T follicular helper cell (primary cell): ENCODE results near the gene ACER3.
A peak's percentile ranks its signal among the peaks of the same experiment; 100 is the strongest.
"Not testable (repeated sequence)": the region's sequence is repeated elsewhere in the genome, so short reads cannot be mapped to it uniquely, and the experiment has no call there.

Experiments used
- DNase-seq: peaks from one replicate; pipeline ENCODE4 v3.0.0-alpha.2; 2020; ENCODE audit warnings: low read depth
- total RNA-seq, 2 experiments: gene quantifications; one replicate each; lab custom pipeline; 2026; lab: John Stamatoyannopoulos, UW

ACER3 gene
- 14.2 to 22.8 reads per million in 2 experiments for total RNA-seq

DNA sequence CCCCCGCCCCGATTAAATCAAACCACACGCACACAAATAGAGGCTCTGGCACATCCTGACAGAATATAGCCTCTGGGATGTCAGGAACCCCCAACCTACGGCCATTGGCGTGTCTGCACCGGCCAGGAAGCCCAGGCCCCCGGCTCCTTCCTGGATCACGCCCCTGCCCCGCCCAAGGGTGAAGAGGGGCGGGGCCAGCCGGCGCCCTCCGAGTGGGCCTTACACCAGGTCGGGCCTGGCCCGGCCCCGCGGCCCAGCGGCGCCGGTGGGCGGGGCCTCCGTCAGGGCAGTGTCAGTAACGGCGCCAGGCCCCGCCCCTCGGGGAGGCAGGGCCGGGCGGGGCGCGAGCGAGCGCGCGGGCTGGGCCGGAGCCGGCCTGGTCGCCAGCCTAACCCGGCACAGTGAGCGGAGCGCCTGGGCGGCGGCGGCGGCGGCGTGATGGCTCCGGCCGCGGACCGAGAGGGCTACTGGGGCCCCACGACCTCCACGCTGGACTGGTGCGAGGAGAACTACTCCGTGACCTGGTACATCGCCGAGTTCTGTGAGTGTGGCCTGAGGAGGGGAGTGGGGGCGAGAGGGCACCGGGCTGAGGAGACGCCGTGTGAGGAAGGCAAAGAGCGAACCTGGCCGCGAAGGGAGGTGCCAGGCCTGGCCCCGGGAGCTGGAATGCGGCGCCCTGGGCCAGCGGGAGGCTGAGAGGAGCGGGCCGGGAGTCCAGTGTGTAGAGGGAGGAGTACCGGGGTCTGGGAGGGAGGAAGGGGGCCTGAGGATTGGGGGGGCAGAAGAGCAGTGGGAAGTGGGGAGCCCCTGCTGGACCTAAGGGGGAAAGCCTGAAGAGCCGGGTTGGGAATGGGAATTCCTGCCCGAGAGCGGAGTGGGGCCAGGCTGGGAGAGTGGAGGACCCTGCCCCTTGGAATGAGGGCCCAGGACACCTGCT lies at the start of gene ACER3:
TSS of gene ACER3 (plus strand) at position 380 of the 937 bp plus-strand sequence. CDS start at position 439, 59 bp downstream.
- peak; percentile 62 for DNase-seq

DNA sequence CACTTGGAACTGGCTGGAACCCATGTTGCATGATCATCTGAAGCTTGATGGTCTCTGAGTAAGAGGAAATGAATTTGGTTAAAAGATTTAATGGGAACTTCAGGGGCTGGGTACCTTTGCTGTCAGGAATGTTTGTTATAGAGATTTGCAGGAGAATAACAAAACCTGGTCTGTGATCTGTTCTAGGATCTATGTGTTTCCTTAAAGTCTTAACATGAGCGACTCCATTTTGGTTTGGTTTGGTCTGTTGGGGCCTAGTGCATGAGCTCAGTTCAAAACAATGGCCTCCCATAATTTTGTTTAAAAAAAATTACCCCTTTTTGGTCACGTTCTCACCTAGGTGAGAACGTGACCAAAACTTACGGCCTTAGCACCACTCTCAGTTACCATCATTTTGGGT lies 49.5 kb upstream of the ACER3 start:
- DNase-seq = no peak

DNA sequence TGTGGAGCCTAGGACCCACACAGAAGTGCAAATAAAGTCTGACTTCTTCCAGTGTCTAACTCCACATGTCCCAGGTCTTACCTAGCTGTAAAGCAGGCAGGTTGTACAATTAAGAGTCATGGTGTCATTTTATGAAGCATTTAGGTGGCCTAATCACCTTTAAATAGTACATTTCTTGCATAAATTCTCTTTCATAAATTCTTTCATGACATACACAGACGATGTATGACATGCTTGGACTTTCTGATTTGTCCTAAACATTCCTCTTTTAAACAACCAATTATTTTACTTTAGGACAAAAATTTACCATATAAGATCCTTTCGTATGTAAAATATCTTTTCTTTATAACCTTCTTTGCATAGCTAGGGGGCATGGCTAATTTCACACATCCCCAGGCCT lies 46.3 kb upstream of the ACER3 start:
- no peak for DNase-seq

DNA sequence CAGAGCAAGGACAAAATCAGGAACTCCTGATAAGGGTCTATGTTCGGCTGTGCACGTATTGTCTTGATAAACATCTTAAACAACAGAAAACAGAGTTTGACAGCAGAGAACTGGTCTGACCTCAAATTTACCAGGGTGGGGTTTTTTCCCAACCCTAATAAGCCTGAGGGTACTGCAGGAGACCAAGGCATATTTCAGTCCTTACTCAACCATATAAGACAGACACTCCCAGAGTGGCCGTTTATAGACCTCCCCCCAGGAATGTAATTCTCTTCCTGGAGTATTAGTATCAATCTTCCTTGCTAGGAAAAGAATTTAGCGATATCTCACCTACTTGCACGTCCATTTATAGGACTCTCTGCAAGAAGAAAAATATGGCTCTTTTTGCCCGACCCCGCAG lies 45.0 kb upstream of the ACER3 start:
- not testable (repeated sequence) for DNase-seq

DNA sequence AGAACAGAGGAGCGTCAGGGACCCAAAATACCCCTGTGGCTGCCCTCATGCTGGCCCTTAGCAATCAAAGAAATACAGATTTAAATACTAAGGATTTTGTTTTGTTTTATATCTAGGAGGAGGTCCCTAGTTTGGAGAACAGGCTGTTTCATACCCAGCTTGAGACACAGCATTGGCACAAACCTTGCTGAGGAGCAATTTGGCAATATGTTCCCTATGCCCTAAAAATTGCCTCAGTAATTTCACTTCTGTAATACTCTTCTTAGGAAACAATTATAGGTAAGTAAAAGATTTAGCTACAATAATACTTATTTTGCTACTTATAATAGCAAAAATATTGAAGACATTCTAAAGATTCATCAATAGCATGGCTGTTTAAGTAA lies 40.5 kb upstream of the ACER3 start:
- DNase-seq = no peak

DNA sequence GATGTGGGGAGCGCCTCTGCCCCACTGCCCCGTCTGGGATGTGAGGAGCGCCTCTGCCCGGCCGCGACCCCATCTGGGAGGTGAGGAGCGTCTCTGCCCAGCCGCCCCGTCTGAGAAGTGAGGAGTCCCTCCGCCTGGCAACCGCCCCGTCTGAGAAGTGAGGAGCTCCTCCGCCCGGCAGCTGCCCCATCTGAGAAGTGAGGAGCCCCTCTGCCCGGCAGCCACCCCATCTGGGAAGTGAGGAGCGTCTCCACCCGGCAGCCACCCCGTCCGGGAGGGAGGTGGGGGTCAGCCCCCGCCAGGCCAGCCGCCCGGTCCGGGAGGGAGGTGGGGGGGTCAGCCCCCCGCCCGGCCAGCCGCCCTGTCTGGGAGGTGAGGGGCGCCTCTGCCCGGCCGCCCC lies 39.3 kb upstream of the ACER3 start:
- DNase-seq = not testable (repeated sequence)

DNA sequence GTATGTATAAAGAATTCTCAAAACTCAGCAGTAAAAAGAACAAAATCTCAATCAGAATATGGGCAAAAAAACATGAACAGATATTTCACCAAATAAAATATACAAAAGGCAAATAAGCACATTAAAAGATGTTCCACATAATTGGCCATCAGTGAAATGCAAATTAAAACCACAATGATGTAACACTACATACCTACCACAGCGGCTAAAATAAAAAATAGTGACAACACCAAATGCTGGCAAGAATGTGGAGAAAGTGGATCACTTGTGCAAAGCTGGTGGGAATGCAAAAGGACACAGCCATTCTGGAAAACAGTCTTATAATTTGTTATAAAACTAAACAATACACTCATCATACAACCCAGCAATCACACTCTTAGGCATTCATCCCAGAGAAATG lies 38.3 kb upstream of the ACER3 start:
- no peak for DNase-seq

DNA sequence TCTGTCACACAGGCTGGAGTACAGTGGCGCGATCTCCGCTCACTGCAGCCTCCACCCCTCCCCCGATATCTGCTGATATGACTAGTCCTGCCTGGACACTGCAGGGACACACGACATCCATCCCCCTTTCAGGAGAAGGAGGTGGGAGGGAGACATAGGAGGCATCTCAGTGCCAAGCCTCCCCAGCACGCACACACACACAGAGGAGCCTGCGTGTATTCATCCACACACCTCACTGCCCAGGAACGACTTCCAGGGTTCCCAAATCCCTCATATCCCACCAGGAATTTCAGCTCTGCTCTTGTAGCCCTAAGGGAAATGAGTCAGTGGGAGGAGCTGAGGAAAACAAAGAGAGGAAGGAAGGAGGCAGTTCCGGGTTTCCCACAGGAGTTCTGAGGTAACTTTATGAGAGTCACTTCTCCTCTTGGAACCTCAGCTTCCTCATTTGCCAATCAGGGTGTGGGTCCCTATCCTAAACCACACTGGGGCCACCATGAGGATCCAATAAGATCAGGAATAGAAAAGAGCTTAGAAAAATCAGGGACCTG lies 37.2 kb upstream of the ACER3 start:
- no peak for DNase-seq

DNA sequence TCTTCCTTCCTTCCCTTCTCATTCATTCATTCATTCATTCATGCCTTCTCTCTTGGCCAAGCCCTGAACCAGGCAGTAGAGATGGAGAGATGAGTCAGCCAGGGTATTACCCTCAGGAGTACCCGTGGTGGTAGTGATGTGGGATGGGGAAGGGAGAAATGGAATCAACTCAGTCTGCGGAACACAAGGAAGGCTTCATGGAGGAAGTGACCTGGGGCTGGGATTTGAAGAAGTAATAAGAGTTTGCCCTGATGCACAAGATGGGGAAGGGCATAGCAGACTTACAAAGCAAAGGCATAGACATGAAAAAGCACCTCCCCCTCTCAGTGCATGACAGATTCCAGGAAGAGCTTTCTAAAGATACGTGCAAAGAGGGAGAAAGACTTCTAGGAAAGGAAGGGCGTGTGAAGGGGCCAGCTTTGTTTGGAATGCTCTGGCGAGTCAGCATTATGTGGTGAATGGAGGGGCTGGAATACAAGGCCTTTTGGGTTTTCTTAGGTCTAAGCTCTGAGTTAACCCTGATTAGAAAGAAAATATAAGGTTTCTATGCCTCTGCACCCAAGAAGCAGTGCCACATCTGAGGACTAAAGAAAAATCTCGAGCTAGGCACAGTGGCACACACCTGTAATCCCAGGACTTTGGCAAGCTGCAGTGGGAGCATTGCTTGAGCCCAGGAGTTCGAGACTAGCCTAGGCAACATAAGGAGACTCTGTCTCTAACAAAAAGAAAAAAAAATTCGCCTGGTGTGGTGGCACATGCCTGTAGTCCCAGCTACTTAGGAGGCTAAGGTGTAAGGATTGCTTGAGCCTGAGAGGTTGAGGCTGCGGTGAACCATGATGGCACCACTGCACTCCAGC lies 36.4 kb upstream of the ACER3 start:
- DNase-seq = no peak

DNA sequence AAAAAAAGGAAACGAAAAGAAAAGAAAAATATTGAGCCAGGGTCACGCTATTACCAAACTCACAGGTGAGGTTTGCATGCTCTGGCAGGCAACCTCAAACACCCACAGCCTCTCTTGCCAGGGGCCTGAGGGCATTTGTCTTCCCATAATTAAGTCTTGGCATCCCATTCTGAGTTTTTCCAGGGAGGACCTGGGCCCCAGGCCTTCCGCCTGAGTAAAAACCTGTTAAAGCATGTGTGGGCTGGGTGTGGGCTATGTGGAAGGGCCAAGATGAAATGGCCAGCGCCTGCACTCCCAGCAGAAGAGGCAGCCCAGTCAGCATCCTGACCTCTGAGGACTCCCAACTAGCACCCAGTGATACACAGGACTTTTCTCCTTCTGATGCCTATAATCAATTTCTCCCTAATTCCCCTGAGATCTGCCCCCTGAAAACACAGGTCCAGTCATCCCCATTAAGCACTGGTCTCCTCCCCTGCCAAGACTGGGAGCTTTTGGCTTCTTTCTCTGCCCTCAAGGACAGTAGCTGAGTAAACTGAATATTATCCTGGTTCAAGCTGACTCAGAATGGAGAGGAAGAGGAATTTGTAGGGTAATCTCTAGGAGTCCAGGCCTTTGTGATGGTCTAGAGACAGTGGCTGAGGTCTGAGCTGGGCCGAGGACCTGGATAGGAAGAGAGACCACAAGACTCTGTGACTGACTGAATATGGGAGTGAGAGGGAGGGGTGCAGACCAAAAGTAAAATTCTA lies 35.6 kb upstream of the ACER3 start:
- no peak for DNase-seq

DNA sequence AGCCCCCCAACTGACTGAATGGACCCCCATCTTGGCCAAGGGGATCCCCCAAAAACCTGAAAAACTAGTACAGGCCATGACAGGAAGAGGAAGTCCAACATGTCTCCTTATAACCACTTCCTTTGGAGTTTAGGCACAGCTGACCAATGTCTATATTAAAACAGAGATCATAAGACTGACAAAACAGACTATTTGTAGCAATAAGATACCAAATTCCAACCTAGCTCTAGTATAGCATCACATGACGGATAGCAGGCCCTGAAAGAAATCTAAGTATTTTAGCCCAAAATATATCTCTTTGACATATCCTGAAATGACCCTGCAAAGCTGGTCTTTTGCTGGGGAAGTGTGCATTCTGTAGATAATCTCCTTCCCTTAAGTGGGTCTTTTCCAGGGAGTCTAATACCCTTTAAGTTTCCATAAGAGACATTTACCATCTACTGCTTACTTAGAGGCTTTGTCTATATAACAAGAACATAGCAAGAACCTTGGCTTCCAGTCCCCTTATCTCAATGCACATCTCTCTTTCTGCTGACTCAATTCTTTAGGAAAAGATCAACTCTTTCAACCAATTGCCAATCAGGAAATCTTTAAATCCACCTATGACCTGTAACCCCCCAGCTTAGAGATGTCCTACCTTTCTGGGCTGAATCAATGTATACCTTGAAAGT lies 34.9 kb upstream of the ACER3 start:
- no peak for DNase-seq

DNA sequence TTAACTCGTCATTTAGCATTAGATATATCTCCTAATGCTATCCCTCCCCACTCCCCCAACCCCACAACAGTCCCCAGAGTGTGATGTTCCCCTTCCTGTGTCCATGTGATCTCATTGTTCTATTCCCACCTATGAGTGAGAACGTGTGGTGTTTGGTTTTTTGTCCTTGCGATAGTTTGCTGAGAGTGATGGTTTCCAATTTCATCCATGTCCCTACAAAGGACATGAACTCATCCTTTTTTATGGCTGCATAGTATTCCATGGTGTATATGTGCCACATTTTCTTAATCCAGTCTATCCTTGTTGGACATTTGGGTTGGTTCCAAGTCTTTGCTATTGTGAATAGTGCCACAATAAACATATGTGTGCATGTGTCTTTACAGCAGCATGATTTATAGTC lies 34.2 kb upstream of the ACER3 start:
- DNase-seq = not testable (repeated sequence)

DNA sequence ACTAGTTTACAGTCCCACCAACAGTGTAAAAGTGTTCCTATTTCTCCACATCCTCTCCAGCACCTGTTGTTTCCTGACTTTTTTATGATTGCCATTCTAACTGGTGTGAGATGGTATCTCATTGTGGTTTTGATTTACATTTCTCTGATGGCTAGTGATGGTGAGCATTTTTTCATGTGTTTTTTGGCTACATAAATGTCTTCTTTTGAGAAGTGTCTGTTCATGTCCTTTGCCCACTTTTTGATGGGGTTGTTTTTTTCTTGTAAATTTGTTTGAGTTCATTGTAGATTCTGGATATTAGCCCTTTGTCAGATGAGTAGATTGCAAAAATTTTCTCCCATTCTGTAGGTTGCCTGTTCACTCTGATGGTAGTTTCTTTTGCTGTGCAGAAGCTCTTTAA lies 33.7 kb upstream of the ACER3 start:
- not testable (repeated sequence) for DNase-seq

DNA sequence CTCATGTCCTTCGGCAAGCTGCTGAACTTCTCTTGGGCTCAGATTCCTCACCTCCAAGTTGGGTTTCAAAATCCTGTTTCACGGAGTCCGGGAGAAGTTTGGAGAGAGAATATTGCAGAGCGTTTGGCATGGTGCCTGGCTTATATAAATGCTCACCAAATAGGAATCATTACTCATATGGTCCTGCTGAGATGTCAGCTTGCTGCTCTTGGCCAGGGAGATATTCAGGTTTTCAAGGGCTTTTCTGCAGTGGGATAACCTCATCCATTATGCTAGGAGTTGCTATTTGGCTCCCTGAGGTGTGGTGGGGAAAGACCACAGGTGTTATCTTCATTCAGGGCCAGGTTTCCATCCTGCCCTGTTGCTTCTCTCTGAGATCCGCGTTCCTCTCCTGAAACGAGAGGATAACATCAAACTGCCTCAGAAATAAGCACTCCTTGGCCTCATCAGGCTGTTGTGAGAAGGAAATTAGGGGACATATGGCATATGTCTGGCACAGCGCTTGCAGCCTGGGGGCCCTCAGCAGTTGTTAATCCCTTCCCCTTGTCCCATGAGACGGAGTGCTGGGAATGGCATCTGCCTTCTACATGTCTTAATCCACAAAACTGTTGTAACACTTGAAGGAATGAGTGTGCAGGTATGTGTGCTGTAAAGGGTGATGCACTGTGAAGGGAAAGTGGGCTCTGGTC lies 29.9 kb upstream of the ACER3 start:
- DNase-seq = no peak

DNA sequence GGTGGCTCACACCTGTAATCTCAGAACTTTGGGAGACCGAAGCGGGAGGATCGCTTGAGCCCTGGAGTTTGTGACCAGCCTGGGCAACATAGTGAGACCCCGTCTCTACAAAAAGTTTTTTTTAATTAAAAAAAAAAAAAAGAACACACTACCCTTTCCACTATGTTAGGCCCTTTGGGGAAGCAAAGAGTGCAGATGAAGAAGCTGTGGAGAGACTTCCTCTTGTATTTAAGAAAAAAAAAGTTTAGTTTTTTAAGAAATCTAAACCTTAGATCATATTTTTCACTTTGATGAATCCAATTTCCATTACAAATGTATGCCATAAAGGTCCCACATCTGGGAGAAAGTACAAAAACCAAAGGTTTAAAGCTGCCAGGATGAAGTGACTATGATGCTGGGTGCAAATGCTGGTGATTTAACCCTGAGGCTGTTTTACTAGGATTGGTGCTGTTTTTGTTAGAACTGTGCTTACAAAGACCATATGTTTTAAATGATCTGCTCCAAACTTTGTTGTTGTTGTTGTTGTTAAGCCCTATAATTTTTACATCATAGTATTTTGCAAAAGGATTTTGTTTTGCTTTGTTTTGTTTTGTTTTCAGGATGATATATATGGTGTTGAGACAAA lies 28.9 kb upstream of the ACER3 start:
- no peak for DNase-seq

DNA sequence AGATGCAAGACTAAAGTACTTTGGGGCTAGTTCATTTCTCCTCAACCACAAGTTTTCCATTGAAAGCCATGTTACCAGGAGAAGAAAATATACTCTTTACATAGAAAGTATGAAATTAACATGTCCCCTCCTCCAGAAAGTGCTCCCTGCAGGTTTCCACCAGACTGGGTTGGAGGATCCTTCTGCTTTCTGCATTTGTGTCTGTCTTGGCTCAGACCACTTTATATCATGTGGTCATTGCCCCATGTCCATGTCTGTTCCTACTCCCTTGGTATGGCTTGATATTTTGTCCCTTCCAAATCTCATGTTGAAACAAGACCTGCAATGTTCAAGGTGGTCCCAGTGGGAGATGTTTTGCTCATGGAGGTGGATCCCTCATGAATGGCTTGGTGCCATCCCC lies 28.4 kb upstream of the ACER3 start:
- DNase-seq = no peak

DNA sequence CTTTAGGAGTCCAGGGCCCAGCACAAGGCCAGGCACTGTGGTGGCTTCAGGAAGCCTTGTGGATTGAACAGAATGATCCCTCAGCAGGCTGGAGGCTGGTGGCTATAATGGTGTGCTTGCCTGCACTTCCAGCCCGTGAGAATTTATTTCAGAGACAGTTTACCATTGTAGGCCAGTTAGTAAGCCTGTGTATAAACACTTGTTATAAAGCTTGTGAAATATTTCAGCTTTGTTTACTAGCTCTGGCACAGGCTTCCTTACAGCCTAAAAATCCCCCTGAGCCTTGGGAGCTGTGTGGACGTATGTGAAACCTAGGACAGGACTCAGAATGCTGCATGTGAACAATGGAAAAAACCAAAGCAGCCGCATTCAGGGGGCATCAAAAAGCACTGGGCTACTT lies 26.6 kb upstream of the ACER3 start:
- DNase-seq = no peak

DNA sequence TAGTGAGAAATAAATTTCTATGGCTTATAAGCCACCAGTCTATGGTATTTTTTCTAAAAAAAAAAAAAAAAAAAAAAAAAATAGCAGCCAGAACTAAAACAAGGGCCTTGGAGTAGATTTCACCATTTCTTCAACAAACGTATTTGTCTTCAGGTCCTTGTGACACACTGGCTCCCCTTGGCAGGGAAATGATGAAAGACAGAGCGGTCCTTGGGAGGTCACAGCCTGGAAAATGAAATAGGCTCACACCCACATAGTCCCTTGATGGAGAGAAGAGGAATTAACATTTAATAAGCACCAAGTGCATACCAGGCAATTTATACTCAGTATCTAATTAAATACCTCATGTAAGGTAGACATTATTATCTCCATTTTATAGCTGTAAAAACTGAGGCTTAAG lies 25.7 kb upstream of the ACER3 start:
- no peak for DNase-seq

DNA sequence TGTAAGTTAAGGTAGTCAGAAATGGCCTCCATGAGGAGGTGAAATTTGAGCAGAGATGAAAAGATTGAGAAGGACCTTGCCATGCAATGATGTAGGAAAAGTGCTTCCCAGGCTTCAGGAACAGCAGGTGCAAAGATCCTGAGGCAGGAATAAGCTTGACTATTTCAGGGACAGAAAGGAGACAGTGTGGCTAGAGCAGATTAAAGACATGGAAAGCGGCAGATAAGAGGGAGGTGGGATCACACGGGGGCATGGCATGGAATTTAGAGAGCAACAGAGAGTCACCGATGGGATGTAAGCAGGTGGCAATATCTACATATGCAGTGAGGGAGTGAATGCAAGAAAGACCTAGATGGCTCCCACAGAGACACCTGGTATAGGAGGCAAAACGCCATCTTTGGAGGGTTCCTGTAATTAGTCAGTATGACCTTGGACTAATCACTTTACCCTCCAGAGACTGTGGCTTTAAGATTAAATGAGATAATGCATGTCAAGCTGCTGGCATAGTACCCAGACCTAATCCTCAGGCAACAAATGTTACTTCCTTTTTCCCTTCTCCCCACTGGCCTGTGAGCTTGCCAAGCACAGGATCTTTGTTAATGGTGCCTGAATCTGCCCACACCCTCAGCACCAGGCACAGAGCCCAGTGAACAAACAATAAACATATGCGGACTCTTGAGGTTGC lies 24.6 kb upstream of the ACER3 start:
- DNase-seq = no peak
